Myocyte (in vitro differentiated cells): ENCODE data around the gene HOXD11. TPM values are rescaled to one million over a fixed set of nuclear protein-coding genes. Genes with fewer than 3 reads are reported as not detected.

ENCODE experiments used
- microRNA counts: library from miRNA; unstranded; fragments of <30 nt; microRNA quantifications from one replicate; lab custom pipeline; 2016
- microRNA-seq: library from miRNA; unstranded; fragments of <30 nt; microRNA quantifications from one replicate; pipeline ENCODE4, GENCODE V29; 2016
- total RNA-seq: library from RNA; depleted of rRNA; stranded (reverse); fragments of >200 nt; gene quantifications from 2 replicates; pipeline ENCODE4 v1.2.3, GENCODE V29; 2014

Gene HOXD11
- total RNA-seq, 1 donor from 2014 or later = not detected

MicroRNAs within 50 kb of the gene (microRNA counts, 767-probe panel; counts per million panel counts)
- microRNA hsa-miR-10b-5p (lab: Ali Mortazavi, UCI) = not detected

Small RNA genes lying within 50 kb of the gene (microRNA-seq; reads per million reads assigned to microRNA genes)
- 206 reads per million, percentile 65 among the genes with 10 or more reads in this experiment for gene MIR10B

Other genes with a start within 250 kb of the HOXD11 start
- 34.4 and 51.5 TPM in 2 replicates for gene LNPK, start 105.0 kb upstream of the HOXD11 start, total RNA-seq
- gene EVX2, start 23.3 kb upstream of the HOXD11 start, total RNA-seq = not detected in 2 replicates
- gene HOXD13, start 14.6 kb upstream of the HOXD11 start, total RNA-seq = not detected in 2 replicates
- not detected in 2 replicates for gene HOXD12, start 7.5 kb upstream of the HOXD11 start, total RNA-seq
- not detected in 2 replicates for gene HOXD10, start 9.5 kb downstream of the HOXD11 start, total RNA-seq
- gene HOXD9, start 15.4 kb downstream of the HOXD11 start, total RNA-seq = 0.16 and 0.29 TPM in 2 replicates
- 0.88 and 2.2 TPM in 2 replicates for gene HOXD8, start 22.4 kb downstream of the HOXD11 start, total RNA-seq
- not detected in 2 replicates for gene HOXD4, start 44.3 kb downstream of the HOXD11 start, total RNA-seq
- not detected in 2 replicates for gene HOXD3, start 50.0 kb downstream of the HOXD11 start, total RNA-seq
- not detected in 2 replicates for gene HOXD1, start 81.4 kb downstream of the HOXD11 start, total RNA-seq
- 50.1 and 52.2 TPM in 2 replicates for gene MTX2, start 162.2 kb downstream of the HOXD11 start, total RNA-seq